NCI-H1436 (cell line): Measurements from ENCODE around the gene ILKAP.
"Not testable (repeated sequence)": the region's sequence is repeated elsewhere in the genome, so short reads cannot be mapped to it uniquely, and the experiment has no call there.

Experiments used
- DNase-seq: peaks from one replicate; lab custom pipeline; 2025; lab: John Stamatoyannopoulos, UW

ILKAP gene

GRCh38 chr2:238202326-238203093 is 985 bp downstream of the ILKAP start:
- DNase-seq: no peak

GRCh38 chr2:238190445-238190844 is 13.1 kb downstream of the ILKAP start:
- no peak for DNase-seq

GRCh38 chr2:238187618-238188548 is 15.6 kb downstream of the ILKAP start:
- no peak for DNase-seq

GRCh38 chr2:238183821-238184220 is 19.7 kb downstream of the ILKAP start:
- DNase-seq: no peak

GRCh38 chr2:238182362-238182761 is 21.1 kb downstream of the ILKAP start:
- no peak for DNase-seq

- DNase-seq: no peak
These were observed 22.9 kb downstream of the ILKAP start for GRCh38 chr2:238180554-238180953.

GRCh38 chr2:238176613-238177012 is 26.9 kb downstream of the ILKAP start:
- DNase-seq: no peak

GRCh38 chr2:238174701-238175100 is 28.8 kb downstream of the ILKAP start:
- no peak for DNase-seq

GRCh38 chr2:238174291-238174690 is 29.2 kb downstream of the ILKAP start:
- DNase-seq: no peak

- no peak for DNase-seq
These were observed 29.8 kb downstream of the ILKAP start for GRCh38 chr2:238173692-238174091.

- no peak for DNase-seq
These were observed 31.1 kb downstream of the ILKAP start for GRCh38 chr2:238172439-238172838.

GRCh38 chr2:238171575-238172187 is 31.8 kb downstream of the ILKAP start:
- no peak for DNase-seq

GRCh38 chr2:238171072-238171431 is 32.4 kb downstream of the ILKAP start:
- DNase-seq: not testable (repeated sequence)

- no peak for DNase-seq
These were observed 33.0 kb downstream of the ILKAP start for GRCh38 chr2:238170386-238171071.

GRCh38 chr2:238169708-238170251 is 33.7 kb downstream of the ILKAP start:
- no peak for DNase-seq

- no peak for DNase-seq
These were observed 34.3 kb downstream of the ILKAP start for GRCh38 chr2:238169048-238169707.

GRCh38 chr2:238168196-238169047 is 35.1 kb downstream of the ILKAP start:
- DNase-seq: no peak

GRCh38 chr2:238167761-238168160 is 35.7 kb downstream of the ILKAP start:
- no peak for DNase-seq

- DNase-seq: no peak
These were observed 36.2 kb downstream of the ILKAP start for GRCh38 chr2:238167344-238167715.
